ENCODE data around the gene PRKCE. TPM values are rescaled to one million over a fixed set of nuclear protein-coding genes. Genes with fewer than 3 reads are reported as not detected.

PRKCE gene
- polyA plus RNA-seq, 3 donors: 8.3 to 9.1 (median 8.8) TPM

DNA sequence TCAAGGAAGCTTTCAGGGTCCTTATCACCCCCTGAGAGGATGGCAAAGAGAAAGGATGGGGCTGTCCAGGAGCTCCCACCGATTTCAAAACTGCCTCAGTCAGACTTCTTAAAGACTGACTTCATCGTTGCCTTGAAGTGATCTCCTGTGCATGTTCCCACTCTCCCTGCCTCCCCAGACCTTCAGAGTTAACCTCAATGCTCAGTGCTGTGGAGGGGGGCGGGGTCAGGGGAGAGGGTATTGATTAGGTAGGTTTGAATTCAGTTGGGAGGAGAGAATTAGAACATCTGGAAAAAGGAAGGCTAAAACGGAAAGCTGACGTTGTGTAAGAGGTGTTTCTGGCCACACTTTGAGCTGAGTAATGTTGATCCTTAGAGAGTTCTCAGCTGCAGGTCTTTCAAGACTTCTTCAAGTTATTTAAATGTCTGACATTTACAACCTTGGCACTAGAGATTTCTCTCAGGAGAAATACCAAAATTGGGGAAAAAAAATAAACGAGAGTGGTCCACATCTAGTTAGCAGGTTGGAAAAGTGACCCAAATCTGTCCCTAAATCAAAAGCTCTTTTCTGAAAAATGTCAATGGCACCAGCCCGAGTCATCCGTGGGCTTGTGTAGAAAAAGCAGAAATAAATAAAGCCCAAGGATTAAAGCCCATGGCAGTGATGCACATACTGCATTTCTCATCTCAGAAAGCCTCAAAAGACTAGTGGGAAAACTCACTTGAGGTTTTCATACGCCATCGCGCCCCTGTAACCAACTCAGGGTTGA is 511.0 kb downstream of the PRKCE start:
- no peak for DNase-seq (ENCODE audit: extremely low read depth in 1 of 11, low read depth in 9 of 11, low spot score in 4 of 11)

GRCh38 chr2:46163098-46163430 is 511.6 kb downstream of the PRKCE start:
- no peak for DNase-seq (ENCODE audit: extremely low read depth in 1 of 11, low read depth in 9 of 11, low spot score in 4 of 11)

- DNase-seq (ENCODE audit: extremely low read depth in 1 of 11, low read depth in 9 of 11, low spot score in 4 of 11): no peak
Measured at GRCh38 chr2:46163804-46164528, 512.5 kb downstream of the PRKCE start.

DNA sequence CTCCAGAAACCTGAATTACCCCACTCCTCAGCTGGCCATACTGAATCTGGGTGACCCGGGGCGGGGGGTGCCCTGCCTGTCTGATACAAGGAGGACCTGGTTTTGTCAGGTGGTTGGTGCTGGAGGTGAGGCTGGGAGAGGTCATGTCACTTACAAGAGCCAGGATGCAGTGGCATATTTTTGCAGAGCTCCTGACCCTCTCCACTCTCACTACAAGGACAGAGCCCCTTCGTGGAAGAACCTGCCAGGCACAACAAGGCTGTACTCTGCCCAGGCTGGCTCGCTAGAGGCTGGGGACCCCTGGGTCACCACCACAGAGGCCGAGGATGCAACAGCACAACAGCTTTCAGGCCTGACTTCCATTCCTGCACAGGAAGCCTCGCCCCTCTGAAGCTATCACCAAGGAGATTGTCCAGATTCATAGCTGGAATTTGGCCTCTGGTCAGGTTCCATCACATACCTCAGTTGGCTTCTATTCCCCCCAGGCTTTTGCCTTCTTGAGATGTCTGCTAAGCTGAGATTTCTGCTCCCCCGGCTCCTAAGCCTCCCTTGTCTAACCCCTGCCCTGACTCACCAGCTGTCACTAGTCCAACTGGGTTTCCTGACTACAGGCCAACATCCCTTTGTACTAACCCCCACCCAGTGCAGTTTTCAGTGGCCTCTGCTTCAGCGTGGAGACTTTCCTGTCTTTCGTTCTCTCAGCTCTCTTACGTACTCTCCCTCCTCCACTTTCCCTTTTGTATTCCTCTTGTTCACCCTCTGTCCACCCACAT is 513.2 kb downstream of the PRKCE start:
- peak in 7 of 11 donors; percentile 24 to 54 (median 37) for DNase-seq (ENCODE audit: extremely low read depth in 1 of 11, low read depth in 9 of 11, low spot score in 4 of 11)

- DNase-seq (ENCODE audit: extremely low read depth in 1 of 11, low read depth in 9 of 11, low spot score in 4 of 11): no peak
Measured at GRCh38 chr2:46165916-46166315, 514.4 kb downstream of the PRKCE start.

DNA sequence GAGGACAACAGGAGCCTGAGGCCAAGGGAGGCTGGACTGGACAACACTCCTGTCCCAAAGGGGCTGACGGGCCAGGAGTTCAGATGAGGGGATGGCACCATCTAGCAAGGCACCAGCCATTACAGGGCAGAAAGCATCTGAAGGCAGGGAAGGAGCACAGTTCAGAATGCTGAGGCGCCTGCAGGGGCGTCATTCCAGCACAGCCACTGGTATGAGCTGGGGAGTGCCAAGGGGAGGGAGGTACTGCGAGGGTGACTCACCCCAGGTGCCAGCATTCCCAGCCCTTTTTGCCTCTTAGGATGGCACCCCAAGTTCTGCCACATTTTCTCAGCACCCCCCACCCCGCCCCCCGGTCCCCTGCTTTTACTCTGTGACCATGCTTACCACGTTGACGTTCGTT is 515.9 kb downstream of the PRKCE start:
- no peak for DNase-seq (ENCODE audit: extremely low read depth in 1 of 11, low read depth in 9 of 11, low spot score in 4 of 11)

GRCh38 chr2:46167924-46168323 is 516.4 kb downstream of the PRKCE start:
- no peak for DNase-seq (ENCODE audit: extremely low read depth in 1 of 11, low read depth in 9 of 11, low spot score in 4 of 11)

DNA sequence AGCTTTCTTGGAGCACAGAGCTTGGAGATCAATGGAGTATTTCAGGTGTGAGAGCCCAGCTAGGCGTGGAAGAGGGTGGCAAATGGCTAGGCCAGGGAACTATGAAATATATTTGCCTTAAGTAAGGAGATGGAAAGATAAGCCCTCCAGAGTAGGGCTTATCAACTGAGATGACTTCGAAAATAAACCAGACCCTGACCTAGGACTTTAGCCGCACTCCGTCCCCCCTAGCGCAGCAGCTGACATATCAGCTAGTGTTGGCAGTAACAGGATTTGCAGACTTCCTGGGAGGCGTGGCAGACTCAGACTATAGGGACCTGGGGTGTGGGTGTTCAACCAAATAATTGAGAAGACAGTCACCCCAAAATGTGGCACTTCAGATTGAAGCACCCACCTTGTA is 518.0 kb downstream of the PRKCE start:
- no peak for DNase-seq (ENCODE audit: extremely low read depth in 1 of 11, low read depth in 9 of 11, low spot score in 4 of 11)

DNA sequence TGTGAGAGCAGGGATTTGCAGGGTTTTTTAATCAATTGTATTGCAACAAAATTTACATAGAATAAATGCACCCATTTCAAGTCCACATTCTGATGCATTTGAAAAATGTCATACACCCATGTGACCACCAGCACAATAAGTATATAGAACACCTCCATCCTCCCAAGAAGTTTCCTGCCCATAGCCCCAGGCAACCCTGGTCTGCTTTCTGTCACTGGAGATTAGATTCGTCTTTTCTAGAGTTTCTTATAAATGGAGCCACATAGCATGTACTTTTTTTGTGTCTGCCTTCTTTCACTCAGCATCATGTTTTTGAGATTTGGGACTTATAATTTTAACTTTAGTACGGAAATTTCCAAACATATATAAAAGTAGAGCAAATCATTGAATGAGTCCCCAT is 518.6 kb downstream of the PRKCE start:
- no peak for DNase-seq (ENCODE audit: extremely low read depth in 1 of 11, low read depth in 9 of 11, low spot score in 4 of 11)

DNA sequence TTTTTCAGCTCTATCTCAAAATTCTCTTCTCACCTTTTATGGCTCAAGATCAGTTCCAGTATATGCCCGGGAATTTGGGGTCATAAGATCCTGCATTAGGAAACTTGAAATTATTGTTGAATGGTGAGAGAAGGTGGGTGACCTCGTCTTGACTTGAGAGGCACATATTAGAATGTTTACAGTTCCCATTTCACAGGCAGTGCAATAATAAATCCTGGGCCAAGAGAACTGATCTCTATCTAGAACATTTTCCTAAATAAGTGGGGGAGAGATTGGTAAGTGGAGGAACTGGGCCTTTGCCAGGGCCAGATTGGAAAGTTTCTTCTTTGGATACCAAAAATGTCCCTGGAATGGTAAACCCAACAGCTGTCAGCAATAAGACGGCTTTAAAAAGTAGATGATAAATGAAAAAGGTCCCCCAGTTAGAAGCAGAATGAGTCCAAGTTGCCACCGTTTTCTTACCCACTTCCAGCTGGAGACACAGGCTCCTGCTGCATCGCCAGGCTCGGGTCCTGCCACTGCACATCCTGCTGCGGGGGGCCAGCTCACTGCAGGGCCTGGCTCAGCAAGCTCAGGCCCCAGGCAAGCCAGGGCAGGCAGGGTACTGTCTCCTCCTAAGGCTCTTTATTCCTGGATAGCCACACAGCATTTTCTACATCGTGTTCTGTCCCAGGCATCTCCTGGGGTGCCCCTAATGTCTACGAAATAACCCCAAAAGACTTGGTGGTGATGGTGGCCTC is 519.3 kb downstream of the PRKCE start:
- no peak for DNase-seq (ENCODE audit: extremely low read depth in 1 of 11, low read depth in 9 of 11, low spot score in 4 of 11)

GRCh38 chr2:46171411-46171953 is 520.0 kb downstream of the PRKCE start:
- DNase-seq (ENCODE audit: extremely low read depth in 1 of 11, low read depth in 9 of 11, low spot score in 4 of 11): no peak

DNA sequence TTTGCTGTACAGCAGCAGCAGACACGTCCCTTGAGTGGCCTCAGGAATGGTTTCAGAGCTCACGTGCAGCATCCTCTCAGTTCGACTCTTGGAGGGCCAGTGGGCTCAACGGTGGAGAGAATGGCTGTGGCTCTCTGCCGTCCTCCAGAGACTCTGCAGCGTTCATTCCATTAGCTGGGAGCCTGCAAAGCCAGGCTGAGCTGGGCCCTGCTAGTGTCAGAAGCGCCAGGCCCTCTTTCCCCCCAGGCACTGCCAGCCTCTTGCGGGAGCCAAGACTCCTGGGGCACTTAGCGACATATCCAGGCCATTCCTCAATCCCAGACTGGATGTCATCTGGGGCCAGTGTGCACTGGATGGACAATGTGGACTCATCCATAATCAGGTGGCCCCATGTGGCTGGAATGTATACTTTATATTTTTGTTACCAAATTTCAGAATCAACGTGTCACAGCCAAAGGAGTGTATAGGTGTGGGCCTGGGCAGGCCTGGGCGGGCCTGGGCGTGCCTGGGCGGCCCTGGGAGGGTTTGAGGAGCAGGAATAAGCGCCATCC is 520.6 kb downstream of the PRKCE start:
- DNase-seq (ENCODE audit: extremely low read depth in 1 of 11, low read depth in 9 of 11, low spot score in 4 of 11): no peak

- DNase-seq (ENCODE audit: extremely low read depth in 1 of 11, low read depth in 9 of 11, low spot score in 4 of 11): no peak
Measured at GRCh38 chr2:46173030-46173429, 521.6 kb downstream of the PRKCE start.

DNA sequence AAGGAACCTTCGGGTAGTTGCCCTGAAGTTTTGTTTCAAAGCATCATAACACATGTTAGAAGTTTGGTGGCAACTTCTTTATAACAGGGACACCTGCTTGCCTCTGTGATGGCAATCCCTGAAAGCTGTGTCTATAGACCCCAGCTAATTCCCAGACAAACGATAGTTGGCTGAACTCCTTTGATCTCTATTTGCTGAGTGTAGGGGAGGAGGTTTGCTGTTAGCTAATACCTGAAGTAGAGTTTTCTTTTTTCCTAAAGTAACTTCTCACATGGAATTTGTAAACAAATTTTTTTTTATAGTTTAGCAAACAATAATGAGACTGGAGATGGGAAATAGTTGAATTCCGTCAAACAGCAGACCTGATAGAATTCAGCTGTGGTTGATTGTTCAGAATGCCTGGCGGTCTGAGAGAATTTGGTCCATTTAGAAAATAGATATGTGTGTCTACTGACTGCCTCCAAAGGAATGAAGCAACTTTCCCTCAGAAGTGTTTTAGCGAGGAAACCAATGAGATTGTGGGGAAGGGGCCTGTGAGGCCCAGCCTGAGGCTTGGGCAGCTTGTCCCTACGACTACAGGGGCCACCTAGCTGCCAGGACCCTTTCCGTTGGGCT is 522.3 kb downstream of the PRKCE start:
- DNase-seq (ENCODE audit: extremely low read depth in 1 of 11, low read depth in 9 of 11, low spot score in 4 of 11): no peak

GRCh38 chr2:46174345-46175170 is 523.1 kb downstream of the PRKCE start:
- DNase-seq (ENCODE audit: extremely low read depth in 1 of 11, low read depth in 9 of 11, low spot score in 4 of 11): no peak

- no peak for DNase-seq (ENCODE audit: extremely low read depth in 1 of 11, low read depth in 9 of 11, low spot score in 4 of 11)
Measured at GRCh38 chr2:46175419-46175818, 523.9 kb downstream of the PRKCE start.

GRCh38 chr2:46177461-46178089 is 526.1 kb downstream of the PRKCE start:
- no peak for DNase-seq (ENCODE audit: extremely low read depth in 1 of 11, low read depth in 9 of 11, low spot score in 4 of 11)

All from renal cortex interstitium (tissue), 11 donors.